Ascending aorta (tissue), 2 donors: ENCODE data around the gene POC1A. TPM values are rescaled to one million over a fixed set of nuclear protein-coding genes. Genes with fewer than 3 reads are reported as not detected.

Experiments used
- DNase-seq, 2 donors: peaks; one replicate each; pipeline ENCODE4 v3.0.0-alpha.2; 2019; ENCODE audit warnings: low spot score in 2 of 2
- H3K27ac ChIP-seq, 2 donors: fragments of 200-600 bp; sonication (generic); one replicate each; pipeline ENCODE4 v1.5.1; 2016 to 2017; ENCODE audit warnings: mild to moderate bottlenecking in 1 of 2
- H3K27me3 ChIP-seq: fragments of 200-600 bp; sonication (generic); one replicate; pipeline ENCODE4 v1.5.1; 2017
- H3K36me3 ChIP-seq, 2 donors: fragments of 200-600 bp; sonication (generic); one replicate each; pipeline ENCODE4 v1.5.1; 2016
- H3K4me1 ChIP-seq, 2 donors: fragments of 200-600 bp; sonication (generic); one replicate each; pipeline ENCODE4 v1.5.1; 2016 to 2017; ENCODE audit warnings: mild to moderate bottlenecking in 1 of 2
- H3K4me3 ChIP-seq, 2 donors: fragments of 200-600 bp; sonication (generic); one replicate each; pipeline ENCODE4 v1.5.1; 2016 to 2017; ENCODE audit warnings: mild to moderate bottlenecking in 1 of 2
- H3K9me3 ChIP-seq, 2 donors: fragments of 200-600 bp; sonication (generic); one replicate each; pipeline ENCODE4 v1.5.1; 2016
- CTCF ChIP-seq, 3 experiments: fragments of 200-600 bp in 2 of 3; fragments of 450-650 bp in 1 of 3; sonication (generic) in 2 of 3; IDR thresholded peaks; one replicate each; pipeline ENCODE4 v1.5.1; 2016 to 2019; ENCODE audit warnings: antibody characterized with exemption in 3 of 3, mild to moderate bottlenecking in 1 of 3, moderate library complexity in 1 of 3
- intact Hi-C: fragments of 100-400 bp; cut with DNase I; formaldehyde crosslinking; loops from one replicate; pipeline ENCODE4 v1.15.1; 2023
- total RNA-seq: library from RNA; depleted of rRNA; stranded (reverse); fragments of >200 nt; gene quantifications from one replicate; pipeline ENCODE4 v1.1.0, GENCODE V29; 2016

Gene POC1A
- total RNA-seq, 1 donor from 2014 or later: not detected

GRCh38 chr3:52088445-52089367 lies 65.5 kb downstream of the POC1A start:
- intact Hi-C loops: no loop called here
- TF ChIP-seq CTCF (IDR thresholded peaks at IDR 0.05): no peak
- Histone ChIP-seq H3K4me1 (peaks cover 31 to 41% of the 10 kb centered on the region in 2 donors), H3K4me3 (no peak overlapping the region), H3K9me3 (no peaks in the 10 kb centered on the region), H3K27me3 (no peaks in the 10 kb centered on the region), H3K36me3 (no peaks in the 10 kb centered on the region), H3K27ac (peak overlapping the region; percentile 98 to 99)
- DNase-seq: no peak

- no peaks in the 10 kb centered on the region for H3K27me3 ChIP-seq
- peaks cover 31 to 41% of the 10 kb centered on the region in 2 donors for H3K4me1 ChIP-seq
- H3K4me3 ChIP-seq: no peak overlapping the region
- no peaks in the 10 kb centered on the region for H3K9me3 ChIP-seq
- no peak for DNase-seq
- intact Hi-C loops: no loop called here
- TF ChIP-seq CTCF (IDR thresholded peaks at IDR 0.05): no peak
- H3K27ac ChIP-seq: peak overlapping the region; percentile 98 to 99
- H3K36me3 ChIP-seq: no peaks in the 10 kb centered on the region
Observed at GRCh38 chr3:52087731-52088130, 66.5 kb downstream of the POC1A start.

GRCh38 chr3:52086976-52087663 lies 67.1 kb downstream of the POC1A start:
- no peak overlapping the region for H3K4me3 ChIP-seq
- TF ChIP-seq CTCF (IDR thresholded peaks at IDR 0.05): no peak
- H3K4me1 ChIP-seq: peaks cover 31 to 39% of the 10 kb centered on the region in 2 donors
- H3K27me3 ChIP-seq: no peaks in the 10 kb centered on the region
- H3K9me3 ChIP-seq: no peaks in the 10 kb centered on the region
- intact Hi-C loops: no loop called here
- no peak for DNase-seq
- no peaks in the 10 kb centered on the region for H3K36me3 ChIP-seq
- H3K27ac ChIP-seq: peak overlapping the region in 1 of 2 donors; percentile 99

GRCh38 chr3:52086461-52086860 lies 67.8 kb downstream of the POC1A start:
- H3K27ac ChIP-seq: peak overlapping the region in 1 of 2 donors; percentile 99
- no peak for TF ChIP-seq CTCF (IDR thresholded peaks at IDR 0.05)
- H3K4me3 ChIP-seq: no peak overlapping the region
- DNase-seq: no peak
- H3K36me3 ChIP-seq: no peaks in the 10 kb centered on the region
- H3K9me3 ChIP-seq: no peaks in the 10 kb centered on the region
- intact Hi-C loops: no loop called here
- H3K4me1 ChIP-seq: peaks cover 26 to 32% of the 10 kb centered on the region in 2 donors
- H3K27me3 ChIP-seq: no peaks in the 10 kb centered on the region

- H3K27ac ChIP-seq: no peak overlapping the region
- TF ChIP-seq CTCF (IDR thresholded peaks at IDR 0.05): no peak
- DNase-seq: no peak
- H3K4me3 ChIP-seq: no peak overlapping the region
- H3K36me3 ChIP-seq: no peaks in the 10 kb centered on the region
- H3K4me1 ChIP-seq: peaks cover 19 to 26% of the 10 kb centered on the region in 2 donors
- no peaks in the 10 kb centered on the region for H3K9me3 ChIP-seq
- no peaks in the 10 kb centered on the region for H3K27me3 ChIP-seq
- intact Hi-C loops: no loop called here
Observed at GRCh38 chr3:52085681-52086282, 68.4 kb downstream of the POC1A start.
